ENCODE measurements around the gene ADAM12.

DNA sequence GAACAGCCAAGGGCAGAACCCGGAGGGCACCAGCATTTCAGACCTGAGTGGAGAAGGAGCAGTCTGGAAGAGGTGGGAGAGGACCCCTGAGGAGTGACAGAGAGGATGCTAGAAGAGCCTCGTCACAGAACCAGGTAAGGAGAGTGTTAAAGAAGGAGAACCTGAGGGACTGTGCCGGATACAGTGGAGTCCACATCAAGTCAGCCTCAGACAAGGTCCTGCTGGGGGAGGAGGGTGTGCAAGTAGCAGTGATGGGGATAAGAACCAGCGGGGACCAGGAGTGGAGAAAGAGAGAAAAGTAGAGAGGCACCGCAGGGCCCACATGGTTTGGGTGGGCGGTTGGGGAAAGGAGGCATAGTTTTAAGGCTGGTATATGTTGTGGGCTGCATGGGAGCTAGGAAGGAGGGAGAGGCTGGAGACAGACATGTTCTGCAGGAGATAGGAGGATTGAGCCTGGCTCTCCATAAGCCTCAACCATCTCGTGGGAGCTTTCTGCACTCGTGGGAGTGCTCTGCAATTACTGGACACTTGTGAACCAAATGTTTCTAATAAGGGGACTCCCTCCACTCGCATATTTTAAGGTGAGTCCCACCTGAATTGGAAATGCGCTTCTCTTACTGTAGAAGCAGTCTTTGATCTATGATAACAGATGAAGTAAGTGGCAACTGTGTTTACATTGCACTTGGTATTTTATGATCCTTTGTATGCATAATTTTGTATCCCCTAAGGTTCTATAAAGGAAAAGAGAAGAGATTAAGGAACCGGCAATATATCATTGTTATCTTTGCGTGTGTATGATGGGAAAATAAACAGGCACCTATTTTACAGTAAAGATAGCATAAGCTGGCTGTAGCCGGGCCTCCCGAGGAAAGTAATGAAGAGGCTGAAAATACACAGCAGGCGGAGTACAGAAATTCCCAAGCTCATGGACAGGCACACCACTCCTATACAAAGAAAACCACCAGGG is 154.8 kb downstream of the ADAM12 start:
- no peak for TF ChIP-seq TAF1 (IDR thresholded peaks at IDR 0.05; ENCODE audit: borderline replicate concordance, low read depth, low read length)
- TF ChIP-seq CTCF (IDR thresholded peaks at IDR 0.05), result no peak
- TF ChIP-seq EP300 (IDR thresholded peaks at IDR 0.05; ENCODE audit: borderline replicate concordance in 1 of 2, low read depth in 1 of 2, low read length in 1 of 2), result no peak
- no peak for TF ChIP-seq YY1 (IDR thresholded peaks at IDR 0.05; ENCODE audit: low read depth)

All from SK-N-SH (cell line).